ENCODE data around the gene CUX1.

CUX1 gene

DNA sequence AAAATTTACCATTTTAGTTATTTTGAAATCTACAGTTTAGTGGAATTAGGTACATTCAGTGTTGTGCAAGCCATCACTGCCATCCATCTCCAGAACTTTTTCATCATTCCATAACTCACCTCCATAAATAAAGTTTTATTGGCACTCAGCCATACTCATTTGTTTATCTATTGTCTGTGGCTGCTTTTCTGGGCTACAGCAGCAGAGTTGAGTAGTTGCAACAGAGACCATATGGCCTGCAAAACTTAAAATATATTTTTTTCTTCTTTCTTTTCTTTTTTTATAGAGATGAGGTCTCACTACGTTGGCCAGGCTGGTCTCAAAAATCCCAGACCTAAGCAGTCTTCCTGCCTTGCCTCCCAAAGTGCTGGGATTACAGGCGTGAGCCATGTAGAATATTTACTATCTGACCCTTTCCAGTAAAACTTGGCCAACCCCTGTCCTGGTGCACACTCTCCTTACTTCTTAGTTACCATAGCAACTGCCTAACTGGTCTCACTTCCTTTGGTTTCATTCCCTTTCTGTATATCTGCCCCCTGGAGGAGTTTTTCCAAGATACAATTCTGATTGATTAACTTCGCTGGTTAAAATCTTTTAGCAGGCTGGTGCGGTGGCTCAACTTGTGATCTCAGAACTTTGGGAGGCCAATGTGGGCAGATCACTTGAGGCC lies 133.2 kb downstream of the CUX1 start:
- no peak for FAIRE-seq
- no peak for DNase-seq (ENCODE audit: insufficient read length, low spot score)

DNA sequence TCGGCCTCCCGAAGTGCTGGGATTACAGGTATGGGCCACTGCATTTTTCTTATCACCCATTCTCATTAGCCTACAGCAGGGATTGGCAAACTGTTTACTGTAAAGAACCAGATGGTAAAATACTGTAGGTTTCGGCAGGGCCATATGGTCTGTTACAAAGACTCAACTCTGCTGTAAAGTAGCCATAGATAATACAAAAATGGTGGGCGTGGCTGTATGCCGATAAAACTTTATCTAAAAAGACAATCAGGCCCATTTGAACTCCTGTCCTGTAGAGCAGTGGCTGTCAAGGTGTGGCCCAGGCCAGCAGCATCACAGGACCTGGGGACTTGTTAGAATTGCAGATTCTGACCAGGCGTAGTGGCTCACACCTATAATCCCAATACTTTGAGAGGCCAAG lies 134.3 kb downstream of the CUX1 start:
- no peak for DNase-seq (ENCODE audit: insufficient read length, low spot score)
- FAIRE-seq = no peak

DNA sequence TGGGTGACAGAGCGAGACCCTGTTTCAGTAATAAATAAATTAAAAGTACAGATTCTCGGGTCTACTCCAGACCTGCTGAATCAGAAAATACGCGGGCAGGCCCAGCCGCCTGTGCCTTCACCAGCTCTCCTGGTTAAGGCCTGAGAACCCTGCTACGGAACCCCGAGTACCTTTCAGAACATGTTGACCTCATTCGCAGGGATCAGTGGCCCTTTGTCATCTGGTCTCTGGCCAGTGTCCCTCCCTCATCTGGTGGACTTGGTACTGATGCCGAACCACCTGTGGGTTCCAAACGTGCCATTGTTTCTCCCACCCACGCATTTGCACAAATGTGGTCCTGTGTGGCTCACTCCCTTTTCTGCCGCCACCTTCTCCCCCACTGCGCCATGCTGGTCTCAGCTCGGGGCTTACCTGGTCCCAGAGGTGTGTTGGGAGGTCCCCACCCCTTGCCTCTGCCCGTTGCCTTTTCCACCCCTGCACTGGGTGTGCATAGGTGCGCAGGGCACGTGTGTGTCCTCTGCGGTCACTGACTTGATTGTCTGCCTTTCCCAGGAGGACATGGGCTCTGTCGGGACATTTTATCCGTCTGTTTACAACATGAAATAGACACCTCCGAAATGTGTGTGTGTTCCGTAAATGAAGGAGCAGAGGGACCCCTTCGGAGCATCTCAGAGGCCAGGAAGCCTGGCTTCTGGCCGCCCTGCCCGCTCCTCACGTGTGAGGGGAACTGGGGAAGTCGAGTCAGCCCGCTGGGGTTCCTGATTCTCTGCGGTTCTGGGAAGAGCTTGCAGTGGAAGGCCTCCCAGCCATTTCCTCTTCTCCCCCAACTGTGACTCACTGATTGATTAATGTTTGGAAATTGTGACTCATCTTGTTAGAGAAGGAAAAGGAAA lies 135.2 kb downstream of the CUX1 start:
- FAIRE-seq (no peak), DNase-seq (ENCODE audit: insufficient read length, low spot score) (peak; percentile 50)

DNA sequence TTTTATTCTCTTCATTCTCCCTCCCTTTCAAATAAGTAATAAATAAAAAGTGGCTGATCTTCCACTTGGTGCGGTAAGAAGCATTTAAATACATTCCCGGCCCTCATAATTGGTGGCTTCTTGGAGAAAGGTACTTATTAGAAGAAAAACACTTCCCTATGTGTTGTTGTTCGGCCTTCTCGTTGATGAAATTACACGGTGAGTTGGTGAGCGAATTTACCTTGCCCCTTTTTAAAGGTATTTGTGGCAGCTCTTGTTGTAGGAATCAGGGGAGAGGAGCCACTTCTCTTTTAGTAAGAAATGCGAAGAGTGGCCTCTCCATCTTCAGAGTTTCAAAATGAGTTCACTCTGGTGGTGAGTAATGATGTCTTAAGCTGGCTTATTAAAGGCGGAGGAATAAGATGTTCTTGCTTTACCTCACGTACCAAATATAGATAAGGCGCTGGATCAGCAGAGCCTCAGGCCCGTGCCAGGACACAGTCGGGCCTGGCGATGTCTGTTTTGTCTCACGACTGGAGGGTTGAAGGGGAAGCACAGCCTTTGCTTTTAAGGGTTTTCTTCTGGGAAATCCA lies 135.9 kb downstream of the CUX1 start:
- FAIRE-seq = no peak
- DNase-seq (ENCODE audit: insufficient read length, low spot score) = peak; percentile 25

DNA sequence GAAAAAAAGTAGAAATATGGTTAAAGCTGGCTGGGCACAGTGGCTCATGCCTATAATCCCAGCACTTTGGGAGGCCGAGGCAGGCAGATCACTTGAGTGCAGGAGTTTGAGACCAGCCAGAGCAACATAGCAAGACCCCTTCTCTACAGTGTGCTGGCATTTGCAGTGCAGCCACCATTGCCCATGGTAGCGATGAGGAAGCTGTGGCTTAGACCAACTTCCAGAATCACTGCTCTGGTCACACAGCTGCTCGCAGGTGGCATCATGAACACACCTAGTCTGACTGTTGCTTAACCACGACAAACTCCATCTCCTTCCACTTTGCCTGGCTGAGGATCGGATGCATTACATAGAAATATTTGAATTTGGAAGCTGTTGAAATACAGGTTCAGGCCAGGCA lies 137.1 kb downstream of the CUX1 start:
- DNase-seq (ENCODE audit: insufficient read length, low spot score) (no peak), FAIRE-seq (no peak)

DNA sequence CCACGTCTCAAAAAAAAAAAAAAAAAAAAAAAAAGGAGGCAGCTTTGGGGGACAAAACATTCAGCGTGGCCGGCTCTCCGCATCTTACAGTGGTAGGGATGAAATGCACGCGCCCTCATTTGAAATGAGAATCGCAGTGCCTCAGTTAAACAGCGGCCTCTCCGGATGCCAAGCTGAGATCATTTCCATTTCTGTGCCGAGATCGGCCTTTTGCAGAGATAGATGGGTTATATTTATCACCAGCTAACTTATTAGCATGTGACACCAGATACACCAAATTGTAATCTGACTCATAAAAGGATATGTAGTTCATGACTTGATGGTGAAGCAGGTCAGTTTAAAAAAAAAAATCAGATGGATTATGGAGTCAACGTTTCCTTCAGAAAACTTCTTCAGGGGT lies 138.7 kb downstream of the CUX1 start:
- DNase-seq (ENCODE audit: insufficient read length, low spot score) = no peak
- FAIRE-seq = no peak

DNA sequence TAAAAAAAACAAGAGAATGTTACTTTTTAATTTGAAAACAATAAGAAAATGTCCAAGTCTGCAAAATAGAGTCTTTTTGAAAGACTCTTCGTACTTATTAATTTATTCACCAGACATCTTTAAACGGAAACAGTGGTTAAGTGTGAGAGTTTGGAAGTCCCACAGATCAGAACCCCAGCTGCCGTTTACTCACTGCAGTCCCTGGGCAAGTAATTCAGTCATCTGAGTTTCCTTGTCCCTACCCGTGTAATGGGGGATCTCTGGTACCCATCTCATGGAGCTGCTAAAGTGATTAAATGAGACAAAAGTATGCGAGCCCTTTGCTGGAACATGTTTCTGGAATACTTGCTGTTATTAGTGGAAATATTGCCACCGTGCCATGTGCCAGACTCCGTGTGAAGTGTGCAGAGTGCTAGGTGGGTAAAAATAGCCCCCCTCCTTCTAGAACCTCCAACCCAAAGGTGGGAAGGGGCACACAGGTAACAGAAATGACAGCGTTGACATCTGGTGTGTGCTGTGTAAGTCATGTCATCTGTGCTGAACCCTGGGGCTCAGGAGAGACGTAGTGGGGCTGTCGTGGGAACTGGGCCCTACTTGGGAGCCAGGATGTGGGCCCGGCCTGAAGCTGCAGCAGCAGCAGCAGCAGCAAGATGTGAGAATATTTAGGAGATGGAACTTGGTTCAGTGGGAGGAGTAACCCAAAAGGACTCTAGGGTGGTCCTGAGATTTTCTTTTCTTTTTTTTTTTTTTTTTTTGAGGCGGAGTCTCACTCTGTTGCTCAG lies 140.5 kb downstream of the CUX1 start:
- DNase-seq (ENCODE audit: insufficient read length, low spot score) = no peak
- no peak for FAIRE-seq

DNA sequence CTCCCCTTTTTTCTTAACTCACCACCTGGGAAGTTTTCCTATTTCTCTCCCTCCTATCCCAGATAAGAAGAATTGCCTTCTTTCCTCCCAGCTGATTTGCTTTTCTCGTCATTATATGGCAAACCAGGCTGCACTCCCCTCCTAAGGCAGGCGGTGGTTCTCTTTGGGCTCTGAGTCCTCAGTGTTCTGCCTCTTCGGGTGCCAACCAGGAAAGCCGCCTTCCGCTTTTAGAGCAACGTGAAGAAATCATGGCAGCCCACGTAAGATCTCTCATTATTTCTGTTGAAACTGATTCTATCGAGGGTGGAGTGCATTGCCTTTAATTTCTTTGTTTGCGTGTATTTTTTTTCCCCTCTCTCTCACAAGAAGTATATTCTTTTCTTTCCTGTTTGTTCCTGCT lies 141.9 kb downstream of the CUX1 start:
- no peak for FAIRE-seq
- DNase-seq (ENCODE audit: insufficient read length, low spot score) = no peak

DNA sequence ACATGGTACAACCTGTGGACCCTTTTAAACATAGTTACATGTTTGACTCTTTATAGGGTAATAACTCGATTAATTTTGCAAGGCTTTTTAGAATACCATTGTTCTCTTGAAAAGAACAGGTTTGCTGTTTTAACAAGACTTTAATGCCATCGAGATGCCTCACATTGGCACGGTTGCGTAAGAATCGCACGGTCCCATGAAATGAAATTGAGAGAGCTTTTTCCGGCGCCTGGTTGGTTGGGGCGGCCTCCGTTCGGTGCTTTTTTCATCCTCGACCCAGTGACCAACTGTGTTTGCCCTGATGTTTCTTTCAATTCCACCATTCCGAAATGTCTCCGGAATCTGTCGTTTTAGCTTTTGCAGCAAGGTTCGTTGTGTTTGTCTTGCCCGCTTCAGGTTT lies 142.4 kb downstream of the CUX1 start:
- no peak for FAIRE-seq
- DNase-seq (ENCODE audit: insufficient read length, low spot score) = no peak

DNA sequence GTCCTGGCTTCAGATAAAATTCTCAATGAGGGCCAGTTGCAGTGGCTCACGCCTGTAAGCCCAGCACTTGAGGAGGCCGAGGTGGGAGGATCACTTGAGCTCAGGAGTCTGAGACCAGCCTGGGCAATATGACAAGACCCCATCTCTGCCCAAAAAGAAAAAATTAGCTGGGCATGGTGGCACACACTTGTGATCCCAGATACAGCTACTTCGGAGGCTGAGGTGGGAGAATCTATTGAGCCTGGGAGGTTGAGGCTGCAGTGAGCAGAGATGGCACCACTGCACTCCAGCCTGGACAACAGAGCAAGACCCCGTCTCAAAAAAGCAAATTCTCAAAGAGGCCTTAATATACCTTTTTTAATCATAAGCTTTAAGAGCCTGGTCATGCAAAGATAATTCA lies 142.9 kb downstream of the CUX1 start:
- DNase-seq (ENCODE audit: insufficient read length, low spot score) (no peak), FAIRE-seq (no peak)

DNA sequence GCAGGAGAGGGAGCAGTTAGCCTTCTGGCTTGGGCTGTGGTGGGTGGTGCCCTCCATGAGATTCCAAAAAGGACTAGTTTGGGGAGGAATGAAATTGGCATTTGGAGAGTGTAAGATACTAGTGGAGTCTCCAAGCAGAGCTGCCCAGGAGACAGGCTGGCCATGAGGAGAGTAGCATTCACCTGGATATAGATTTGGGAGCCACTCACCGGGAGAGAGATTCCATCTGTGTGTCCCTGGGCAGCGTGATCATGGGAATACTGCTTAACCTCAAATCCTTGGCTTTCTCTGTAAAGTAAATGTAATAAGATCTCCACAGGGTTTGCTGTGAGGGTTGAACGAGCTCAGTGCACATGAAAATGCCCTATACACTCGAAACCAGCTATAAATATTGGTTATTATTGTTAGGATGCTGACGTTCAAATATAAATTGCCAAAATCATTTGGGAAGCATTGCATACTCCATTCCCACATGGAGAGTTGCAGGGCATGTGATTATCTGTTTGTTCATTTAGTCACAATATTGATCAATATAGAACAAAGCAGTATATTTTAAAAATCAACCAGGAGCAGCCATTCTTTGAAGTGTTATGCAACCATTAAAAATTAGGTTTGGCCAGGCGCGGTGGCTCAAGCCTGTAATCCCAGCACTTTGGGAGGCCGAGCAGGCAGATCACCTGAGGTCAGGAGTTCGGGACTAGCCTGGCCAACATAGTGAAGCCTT lies 143.7 kb downstream of the CUX1 start:
- FAIRE-seq = no peak
- DNase-seq (ENCODE audit: insufficient read length, low spot score) = no peak

DNA sequence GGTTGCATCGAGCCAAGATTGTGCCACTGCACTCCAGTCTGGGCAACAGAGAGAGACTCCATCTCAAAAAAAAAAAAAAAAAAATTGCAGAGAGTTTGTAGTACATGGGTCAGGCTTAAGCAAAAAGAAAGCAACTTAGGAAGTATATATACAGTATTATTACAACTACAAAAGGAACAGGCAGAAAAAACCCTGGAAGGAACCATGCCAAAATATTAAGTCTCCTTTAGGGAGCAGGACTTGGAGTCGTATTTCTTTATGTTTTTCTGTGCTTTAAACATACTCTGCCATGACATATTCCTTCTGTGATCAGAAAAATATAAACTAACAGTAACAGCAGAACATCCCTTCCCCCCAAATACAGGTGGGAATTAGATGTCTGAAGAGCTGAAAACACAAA lies 144.4 kb downstream of the CUX1 start:
- DNase-seq (ENCODE audit: insufficient read length, low spot score) = no peak
- FAIRE-seq = no peak

DNA sequence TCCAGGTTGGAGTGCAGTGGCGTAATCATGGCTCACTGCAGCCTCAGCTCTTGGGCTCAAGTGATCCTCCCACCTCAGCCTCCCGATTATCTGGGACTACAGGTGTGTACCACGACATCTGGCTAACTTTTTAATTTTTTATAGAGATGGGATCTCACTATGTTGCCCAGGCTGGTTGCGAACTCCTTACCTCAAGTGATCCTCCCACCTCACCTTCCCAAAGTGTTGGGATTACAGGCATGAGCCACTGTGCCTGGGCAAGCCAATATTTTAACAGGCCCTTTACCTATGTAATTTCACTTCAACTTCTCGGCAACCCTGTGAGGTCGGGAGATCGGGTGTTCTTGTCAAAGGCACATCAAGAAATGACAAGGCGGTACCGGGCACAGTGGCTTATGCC lies 146.3 kb downstream of the CUX1 start:
- no peak for DNase-seq (ENCODE audit: insufficient read length, low spot score)
- no peak for FAIRE-seq

DNA sequence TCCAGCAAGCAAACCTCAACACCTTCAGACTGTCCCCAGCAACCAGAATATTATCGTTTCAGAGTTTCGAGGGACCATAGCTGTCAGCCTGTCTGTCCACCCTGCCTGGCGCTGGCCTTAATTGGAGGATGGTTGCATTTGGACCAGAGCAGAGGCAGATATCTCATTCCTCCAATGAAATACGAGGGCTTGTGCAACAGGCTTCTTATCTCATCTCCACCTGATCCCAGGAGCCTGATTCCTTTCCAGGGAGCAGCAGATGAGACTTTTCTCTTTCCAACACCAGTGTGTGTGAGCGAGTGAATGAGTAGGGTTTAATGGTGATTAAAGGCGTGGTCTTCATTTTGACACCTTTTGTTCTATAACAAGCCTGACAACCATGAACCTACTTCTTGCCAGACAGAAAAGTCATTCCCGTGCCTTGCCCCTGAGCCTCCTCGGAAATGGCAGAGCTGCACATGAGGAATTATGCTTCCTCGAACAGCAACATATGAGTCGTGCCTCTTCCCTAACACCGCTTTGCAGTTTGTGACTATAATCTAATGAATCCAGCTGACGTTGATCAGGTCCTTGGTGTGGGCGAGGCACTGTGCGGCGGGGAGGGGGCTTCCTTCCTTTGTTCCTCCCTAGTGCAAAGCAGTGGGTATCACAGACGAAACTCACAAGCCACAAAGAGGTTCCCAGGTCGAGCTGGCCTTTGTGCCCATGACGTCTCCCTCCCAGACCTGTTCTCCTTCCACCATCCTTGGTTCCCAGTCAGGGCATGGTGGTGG lies 147.4 kb downstream of the CUX1 start:
- FAIRE-seq = no peak

DNA sequence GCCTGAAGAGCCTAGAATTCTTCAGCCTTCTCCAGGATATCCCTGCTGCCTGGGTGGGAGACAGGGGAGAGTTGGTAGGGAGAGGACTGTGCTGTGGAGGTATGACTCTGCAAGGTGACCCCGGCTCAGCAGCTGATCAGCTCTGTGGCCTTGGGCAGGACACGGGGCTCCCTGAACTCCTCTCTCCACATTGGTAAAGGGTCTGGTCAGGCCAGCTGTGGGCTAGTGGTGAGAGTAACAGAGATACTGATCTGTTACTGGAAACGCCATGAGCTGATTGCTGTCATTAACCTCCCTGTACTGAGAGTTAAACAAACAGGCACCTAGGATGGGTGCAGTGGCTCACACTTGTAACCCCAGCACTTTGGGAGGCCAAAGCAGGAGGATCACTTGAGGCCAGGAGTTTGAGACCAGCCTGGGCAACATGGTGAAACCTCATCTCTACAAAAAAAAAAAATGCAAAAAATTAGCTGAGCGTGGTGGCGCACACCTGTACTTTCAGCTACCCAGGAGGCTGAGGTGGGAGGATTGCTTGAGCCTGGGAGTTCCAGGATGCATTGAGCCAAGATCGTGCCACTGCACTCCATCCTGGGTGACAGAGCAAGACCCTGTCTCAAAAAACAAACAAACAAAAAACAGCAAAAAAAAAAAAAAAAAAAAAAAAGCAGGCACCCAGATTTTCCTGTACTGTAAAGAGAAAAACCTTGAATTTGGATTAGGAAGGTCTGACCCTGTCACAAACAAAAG lies 151.5 kb downstream of the CUX1 start:
- FAIRE-seq = no peak
- DNase-seq (ENCODE audit: insufficient read length, low spot score) = no peak

More for the DNA sequence above, 147.4 kb downstream of the CUX1 start:
- DNase-seq (ENCODE audit: insufficient read length, low spot score) = no peak

DNA sequence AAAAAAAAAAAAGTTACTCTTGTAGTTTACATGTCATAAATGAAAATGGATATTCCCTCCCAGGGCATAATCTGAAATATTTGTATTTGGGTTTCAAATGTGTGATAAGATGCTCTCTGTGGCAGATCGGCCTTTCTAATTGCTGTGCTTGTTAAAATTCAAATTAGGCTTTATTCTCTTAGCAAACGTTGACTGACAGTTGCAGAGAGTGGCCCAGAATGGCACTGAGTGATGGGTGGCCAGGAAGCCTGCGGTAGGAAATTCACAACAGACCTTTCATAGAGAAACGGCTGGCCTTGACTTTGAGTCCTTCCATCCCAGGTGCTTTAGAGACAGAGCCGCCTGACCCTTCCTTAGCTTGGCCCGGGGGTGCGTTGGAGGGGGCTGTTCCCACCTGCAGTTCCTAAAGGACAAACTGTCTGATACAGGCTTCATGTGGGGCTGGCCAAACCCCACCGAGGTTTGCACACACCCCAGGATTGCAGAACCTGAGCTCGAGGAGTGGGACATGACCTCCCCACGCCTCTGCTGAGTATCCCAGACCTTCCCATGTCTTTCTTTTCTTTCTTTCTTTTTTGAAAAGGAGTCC lies 152.7 kb downstream of the CUX1 start:
- FAIRE-seq (no peak), DNase-seq (ENCODE audit: insufficient read length, low spot score) (no peak)

DNA sequence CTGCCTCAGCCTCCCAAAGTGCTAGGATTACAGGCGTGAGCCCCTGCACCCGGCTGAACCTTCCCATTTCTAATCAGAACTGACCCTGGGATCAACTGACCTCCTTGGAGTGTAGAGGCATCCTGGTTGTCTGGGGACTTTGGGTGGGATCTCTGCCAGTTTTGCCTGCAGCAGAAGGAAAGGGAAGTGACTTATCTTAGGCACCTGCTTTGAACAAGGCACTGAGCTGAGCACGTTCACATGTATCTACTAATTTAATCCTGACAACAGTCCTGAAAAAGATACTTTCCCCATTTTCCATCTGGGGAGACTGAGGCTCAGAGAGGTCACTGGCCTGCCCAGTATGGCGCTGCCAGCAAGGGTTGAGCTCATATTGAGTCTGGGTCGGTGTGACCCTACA lies 153.4 kb downstream of the CUX1 start:
- no peak for FAIRE-seq

DNA sequence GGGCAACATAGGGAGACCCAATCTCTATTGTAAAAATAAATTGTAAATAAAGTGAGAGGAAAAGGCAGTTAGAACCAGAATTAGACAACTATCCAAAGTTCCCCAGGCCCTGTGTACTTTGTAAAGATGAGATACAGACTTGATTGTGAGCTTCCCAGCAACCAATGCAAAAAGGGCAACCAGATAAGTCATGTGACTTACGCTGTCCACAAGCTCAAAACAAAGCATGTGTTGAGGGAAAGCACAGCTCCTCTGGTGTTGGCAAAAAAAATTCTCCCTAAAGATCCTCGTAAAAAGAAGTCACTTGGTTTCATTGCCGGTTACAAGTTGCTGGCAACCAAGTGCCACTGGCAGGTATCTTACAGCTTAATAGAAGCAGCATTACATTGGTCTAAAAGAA lies 154.0 kb downstream of the CUX1 start:
- FAIRE-seq = no peak
- DNase-seq (ENCODE audit: insufficient read length, low spot score) = no peak

More for the DNA sequence above, 153.4 kb downstream of the CUX1 start:
- DNase-seq (ENCODE audit: insufficient read length, low spot score) = no peak

DNA sequence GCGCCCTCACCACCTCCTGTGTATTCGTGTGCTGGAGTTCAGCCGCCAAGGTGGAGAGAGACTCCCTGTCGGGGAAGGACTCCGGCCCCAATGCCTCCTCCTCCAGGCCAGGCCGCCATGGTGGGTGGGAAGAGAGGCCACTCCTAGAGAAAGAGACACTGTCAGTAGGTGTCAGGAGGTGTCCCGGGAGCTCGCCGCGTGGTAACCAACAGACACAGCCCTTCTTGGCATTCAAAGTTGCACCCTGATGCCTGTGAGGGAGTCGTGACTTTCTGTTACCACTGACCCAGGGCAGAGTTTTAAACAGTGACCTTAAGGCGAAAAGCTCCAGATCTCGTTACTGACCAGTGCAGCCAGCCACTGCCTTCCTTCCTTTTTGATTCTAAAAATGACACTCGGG lies 155.2 kb downstream of the CUX1 start:
- no peak for DNase-seq (ENCODE audit: insufficient read length, low spot score)
- no peak for FAIRE-seq
